ES-I3 (cell line): Measurements from ENCODE around the gene MGAT4C.
A peak's percentile ranks its signal among the peaks of the same experiment; 100 is the strongest.
"Not testable (repeated sequence)": the region's sequence is repeated elsewhere in the genome, so short reads cannot be mapped to it uniquely, and the experiment has no call there.

ENCODE experiments used
- H3K36me3 ChIP-seq: 2 replicates; pipeline ENCODE4 v1.6.1; 2013; ENCODE audit warnings: mild to moderate bottlenecking, low read length, control low read depth, moderate library complexity; ENCODE audit not compliant: insufficient read depth
- H3K4me1 ChIP-seq: 2 replicates; pipeline ENCODE4 v1.6.1; 2013; ENCODE audit warnings: mild to moderate bottlenecking, control low read depth, low read length; ENCODE audit not compliant: insufficient read depth
- H3K9ac ChIP-seq: 2 replicates; pipeline ENCODE4 v1.6.1; 2013; ENCODE audit warnings: low read depth, mild to moderate bottlenecking, low read length, moderate library complexity
- H3K9me3 ChIP-seq: 2 replicates; pipeline ENCODE4 v1.6.1; 2013; ENCODE audit warnings: mild to moderate bottlenecking, low read length, moderate library complexity; ENCODE audit not compliant: control insufficient read depth, insufficient read depth

Gene MGAT4C

GRCh38 chr12:86256163-86256562, at the start of gene MGAT4C:
TSS of gene MGAT4C (minus strand) at chr12:86256391.
- no peaks in the 10 kb centered on the region for H3K9me3 ChIP-seq
- H3K9ac ChIP-seq, result no peak within 1 kb of the TSS; the same call in 1 of the 2 replicates
- peaks cover 3% of the 10 kb centered on the region for H3K4me1 ChIP-seq
- no peaks in the 10 kb centered on the region for H3K36me3 ChIP-seq

- not testable (repeated sequence) for H3K4me1 ChIP-seq, H3K36me3 ChIP-seq, H3K9ac ChIP-seq, H3K9me3 ChIP-seq
Measured at GRCh38 chr12:86296396-86296795, 40.2 kb upstream of the MGAT4C start.

DNA sequence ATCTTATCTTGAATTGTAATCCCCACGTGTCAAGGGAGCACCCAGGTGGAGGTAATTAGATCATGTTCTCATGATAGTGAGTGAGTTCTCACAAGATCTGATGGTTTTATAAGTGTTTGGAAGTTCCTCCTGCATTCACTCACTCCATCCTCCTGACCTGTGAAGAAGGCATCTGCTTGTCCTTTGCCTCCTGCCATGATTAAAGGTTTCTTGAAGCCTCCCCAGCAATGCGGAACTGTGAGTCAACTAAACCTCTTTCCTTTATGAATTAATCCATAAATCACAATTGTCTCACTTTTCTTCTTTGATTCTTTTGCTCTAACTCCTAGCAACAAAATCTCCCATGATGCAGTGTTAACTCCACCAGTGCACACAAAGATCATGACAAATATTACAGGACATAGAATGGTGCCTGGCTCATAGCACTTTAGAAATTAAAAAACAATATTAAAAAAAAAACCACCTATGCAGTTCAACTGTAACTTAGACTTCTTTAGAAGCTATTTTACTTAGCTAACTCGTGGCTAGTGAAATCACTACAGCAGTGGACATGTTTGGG, 37.6 kb upstream of the MGAT4C start:
- Histone ChIP-seq H3K9ac (no peak overlapping the region), H3K36me3 (no peaks in the 10 kb centered on the region), H3K9me3 (no peaks in the 10 kb centered on the region), H3K4me1 (no peaks in the 10 kb centered on the region)

DNA sequence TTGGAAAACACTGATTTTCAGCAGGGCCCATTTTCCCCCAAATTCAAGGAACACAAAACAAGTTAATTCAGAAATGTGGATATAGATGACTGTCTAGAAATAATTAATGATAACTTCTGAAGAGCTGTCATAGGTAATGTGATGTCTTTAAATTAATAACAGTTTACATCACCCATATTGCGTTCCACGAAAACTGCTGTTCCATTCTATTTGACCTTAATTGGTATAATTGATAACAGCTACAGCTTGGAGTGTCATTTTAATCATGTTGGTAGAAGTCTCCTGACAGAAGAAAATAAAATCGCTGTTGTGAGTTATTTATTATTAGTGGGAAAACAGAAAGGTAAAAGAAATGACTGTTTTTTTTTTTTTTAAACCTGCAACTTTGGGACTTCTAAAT, 36.3 kb upstream of the MGAT4C start:
- no peaks in the 10 kb centered on the region for H3K4me1 ChIP-seq
- H3K9me3 ChIP-seq, result no peaks in the 10 kb centered on the region
- H3K9ac ChIP-seq, result no peak overlapping the region
- H3K36me3 ChIP-seq, result no peaks in the 10 kb centered on the region

DNA sequence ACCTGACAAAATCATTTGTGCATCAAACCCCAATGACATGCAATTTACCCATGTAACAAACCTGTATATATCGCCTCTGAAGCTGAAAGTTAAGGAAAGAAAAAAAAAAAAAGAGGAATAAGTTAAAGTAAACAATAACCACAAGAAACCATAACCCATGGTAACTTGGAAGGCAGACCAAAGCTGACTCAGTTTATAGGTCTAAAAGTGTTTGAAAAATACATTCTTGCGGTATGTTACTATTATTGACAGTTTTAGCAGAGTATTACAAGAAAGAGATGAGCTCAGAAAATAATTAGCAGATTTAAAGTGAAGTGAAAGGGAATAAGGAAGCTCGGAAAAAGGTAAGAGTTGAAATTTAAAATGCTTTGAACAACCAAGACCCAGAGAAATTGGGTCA, 34.4 kb upstream of the MGAT4C start:
- H3K4me1 ChIP-seq, result no peaks in the 10 kb centered on the region
- H3K9me3 ChIP-seq, result no peaks in the 10 kb centered on the region
- no peaks in the 10 kb centered on the region for H3K36me3 ChIP-seq
- no peak overlapping the region for H3K9ac ChIP-seq

GRCh38 chr12:86286119-86286518, 29.9 kb upstream of the MGAT4C start:
- H3K4me1 ChIP-seq, result no peaks in the 10 kb centered on the region
- no peak overlapping the region for H3K9ac ChIP-seq
- H3K9me3 ChIP-seq, result no peaks in the 10 kb centered on the region
- no peaks in the 10 kb centered on the region for H3K36me3 ChIP-seq

DNA sequence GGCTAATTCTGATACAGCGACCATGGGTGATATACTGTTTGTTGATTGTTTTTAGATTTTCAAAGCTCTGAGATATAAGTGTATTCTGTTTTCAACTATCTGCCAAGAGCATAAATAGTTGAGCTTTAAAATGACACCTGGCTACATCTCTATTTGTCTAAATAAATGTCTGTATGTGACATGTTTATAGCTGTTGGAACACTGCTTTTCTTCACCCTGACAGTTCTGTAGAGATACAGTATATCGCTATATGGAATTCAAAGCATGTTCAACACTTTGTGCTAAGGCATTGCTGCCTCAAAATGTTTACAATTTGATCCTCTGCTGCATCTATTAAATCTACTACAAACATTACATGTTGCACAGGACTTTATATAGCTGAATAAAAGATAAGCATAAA, 27.4 kb upstream of the MGAT4C start:
- H3K36me3 ChIP-seq, result no peaks in the 10 kb centered on the region
- H3K9ac ChIP-seq, result no peak overlapping the region
- H3K4me1 ChIP-seq, result no peaks in the 10 kb centered on the region
- no peaks in the 10 kb centered on the region for H3K9me3 ChIP-seq

DNA sequence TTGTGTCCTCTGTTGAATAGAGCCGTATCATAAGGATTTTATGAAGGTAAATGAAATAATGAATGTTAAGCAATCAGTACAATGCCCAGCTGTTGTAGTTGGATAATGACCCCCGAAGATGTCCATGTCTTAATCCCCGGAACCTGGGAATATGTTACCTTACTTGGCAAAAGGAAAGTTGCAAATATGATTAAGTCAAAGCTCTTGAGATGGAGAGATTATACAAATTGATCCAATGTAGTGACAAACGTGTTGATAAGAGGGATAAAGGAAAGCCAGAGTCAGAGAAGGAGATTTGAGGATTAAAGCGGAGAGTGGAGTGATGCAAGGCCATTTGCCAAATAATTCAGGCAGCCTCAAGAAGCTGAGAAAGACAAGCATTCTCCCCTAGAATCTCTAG, 19.2 kb upstream of the MGAT4C start:
- Histone ChIP-seq H3K9ac (no peak overlapping the region), H3K4me1 (no peaks in the 10 kb centered on the region), H3K36me3 (no peaks in the 10 kb centered on the region), H3K9me3 (no peaks in the 10 kb centered on the region)

- H3K4me1 ChIP-seq, result peaks cover 3% of the 10 kb centered on the region; the same call in 1 of the 2 replicates
- H3K9me3 ChIP-seq, result no peaks in the 10 kb centered on the region
- peak overlapping the region; percentile 70; the same call in 1 of the 2 replicates for H3K9ac ChIP-seq
- H3K36me3 ChIP-seq, result no peaks in the 10 kb centered on the region
Measured at GRCh38 chr12:86265329-86265695, 9.1 kb upstream of the MGAT4C start.

- H3K9ac ChIP-seq, result peak overlapping the region; percentile 70
- H3K4me1 ChIP-seq, result peaks cover 3% of the 10 kb centered on the region; the same call in 1 of the 2 replicates
- no peaks in the 10 kb centered on the region for H3K36me3 ChIP-seq
- H3K9me3 ChIP-seq, result no peaks in the 10 kb centered on the region
Measured at GRCh38 chr12:86264451-86265328, 8.5 kb upstream of the MGAT4C start.

GRCh38 chr12:86261578-86261977, 5.4 kb upstream of the MGAT4C start:
- Histone ChIP-seq H3K9ac (no peak overlapping the region), H3K4me1 (peaks cover 3% of the 10 kb centered on the region; the same call in 1 of the 2 replicates), H3K9me3 (no peaks in the 10 kb centered on the region), H3K36me3 (no peaks in the 10 kb centered on the region)

GRCh38 chr12:86261142-86261541, 5.0 kb upstream of the MGAT4C start:
- Histone ChIP-seq H3K9me3 (no peaks in the 10 kb centered on the region), H3K36me3 (no peaks in the 10 kb centered on the region), H3K4me1 (peaks cover 3% of the 10 kb centered on the region; the same call in 1 of the 2 replicates), H3K9ac (no peak overlapping the region)

- Histone ChIP-seq H3K9me3 (no peaks in the 10 kb centered on the region), H3K4me1 (peaks cover 3% of the 10 kb centered on the region; the same call in 1 of the 2 replicates), H3K36me3 (no peaks in the 10 kb centered on the region), H3K9ac (no peak overlapping the region)
Measured at GRCh38 chr12:86260183-86260582, 4.0 kb upstream of the MGAT4C start.

GRCh38 chr12:86257134-86257533, 943 bp upstream of the MGAT4C start:
- Histone ChIP-seq H3K36me3 (no peaks in the 10 kb centered on the region), H3K9me3 (no peaks in the 10 kb centered on the region), H3K9ac (no peak overlapping the region; the same call in 1 of the 2 replicates), H3K4me1 (peaks cover 3% of the 10 kb centered on the region)
